Hematopoietic multipotent progenitor cell treated with erythropoietin and hydrocortisone succinate and interleukin-3 and kit ligand, for 4 days (in vitro differentiated cells): ENCODE data around the gene AKAP12.

Experiments used
- DNase-seq: peaks from one replicate; pipeline ENCODE4 v3.0.0-alpha.2; 2015

AKAP12 gene

GRCh38 chr6:151385177-151385576 lies 145.4 kb downstream of the AKAP12 start:
- DNase-seq: peak; percentile 72

- no peak for DNase-seq
Observed at GRCh38 chr6:151387175-151387970, 147.6 kb downstream of the AKAP12 start.

- no peak for DNase-seq
Observed at GRCh38 chr6:151388236-151388635, 148.5 kb downstream of the AKAP12 start.

GRCh38 chr6:151388997-151389617 lies 149.3 kb downstream of the AKAP12 start:
- peak; percentile 62 for DNase-seq

GRCh38 chr6:151389618-151390275 lies 150.0 kb downstream of the AKAP12 start:
- DNase-seq: peak; percentile 73

GRCh38 chr6:151390276-151390850 lies 150.6 kb downstream of the AKAP12 start:
- peak; percentile 99 for DNase-seq

- DNase-seq: peak; percentile 85
Observed at GRCh38 chr6:151390851-151391470, 151.2 kb downstream of the AKAP12 start.

GRCh38 chr6:151391471-151392413 lies 152.0 kb downstream of the AKAP12 start, which contains the start of gene ZBTB2:
ZBTB2 (minus strand) TSS chr6:151391559; CDS start chr6:151373637, 17,922 bp downstream.
- peak; percentile 82 for DNase-seq

- no peak for DNase-seq
Observed at GRCh38 chr6:151392427-151392826, 152.7 kb downstream of the AKAP12 start.

- DNase-seq: no peak
Observed at GRCh38 chr6:151393410-151393809, 153.6 kb downstream of the AKAP12 start.

GRCh38 chr6:151399679-151400078 lies 159.9 kb downstream of the AKAP12 start:
- no peak for DNase-seq

- DNase-seq: no peak
Observed at GRCh38 chr6:151400473-151400872, 160.7 kb downstream of the AKAP12 start.

GRCh38 chr6:151402228-151402627 lies 162.5 kb downstream of the AKAP12 start:
- DNase-seq: no peak

- DNase-seq: no peak
Observed at GRCh38 chr6:151403919-151404308, 164.1 kb downstream of the AKAP12 start.
